Measurements from ENCODE around the gene TJP1. TPM values are rescaled to one million over a fixed set of nuclear protein-coding genes. Genes with fewer than 3 reads are reported as not detected.
"Not testable (repeated sequence)": the region's sequence is repeated elsewhere in the genome, so short reads cannot be mapped to it uniquely, and the experiment has no call there.

The TJP1 gene
- total and polyA plus RNA-seq, 7 experiments from 2014 or later: not detected

DNA sequence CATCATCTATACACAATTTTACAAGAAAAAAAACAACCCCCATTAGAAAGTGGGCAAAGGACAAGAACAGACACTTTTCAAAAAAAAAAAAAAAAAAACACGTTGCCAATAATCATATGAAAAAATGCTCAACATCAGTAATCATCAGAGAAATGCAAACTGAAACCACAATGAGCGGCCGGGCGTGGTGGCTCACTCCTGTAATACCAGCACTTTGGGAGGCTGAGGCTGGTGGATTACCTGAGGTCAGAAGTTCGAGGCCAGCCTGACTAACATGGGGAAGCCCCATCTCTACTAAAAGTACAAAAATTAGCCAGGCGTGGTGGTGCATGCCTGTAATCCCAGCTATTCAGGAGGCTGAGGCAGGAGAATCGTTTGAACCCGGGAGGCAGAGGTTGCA is 39.5 kb downstream of the TJP1 start:
- Mint-ChIP-seq H3K9me3 (peaks cover 0 to 19% (median 0%) of the 10 kb centered on the region in 11 donors), H3K27me3 (peaks cover 8 to 37% (median 33%) of the 10 kb centered on the region in 5 donors)
- H3K9me3 ChIP-seq (ENCODE audit: control insufficient read depth in 2 of 3, low read length in 3 of 3); POLR2A ChIA-PET; H3K4me3 ChIP-seq (ENCODE audit: low read length); H3K27ac Mint-ChIP-seq; H3K36me3 Mint-ChIP-seq; DNase-seq; CTCF ChIA-PET; H3K4me1 ChIP-seq (ENCODE audit: control insufficient read depth in 2 of 2, insufficient read depth in 2 of 2, low read length in 2 of 2); ATAC-seq; H3K36me3 ChIP-seq (ENCODE audit: control insufficient read depth in 2 of 3, insufficient read depth in 3 of 3, low read length in 3 of 3); H3K4me3 Mint-ChIP-seq; H3K27ac ChIP-seq (ENCODE audit: low read depth, low read length); H3K27me3 ChIP-seq (ENCODE audit: control insufficient read depth in 2 of 2, insufficient read depth in 2 of 2, low read length in 2 of 2); intact Hi-C loops (cut with micrococcal nuclease); H3K4me1 Mint-ChIP-seq: not testable (repeated sequence)

GRCh38 chr15:29778382-29778781 is 43.9 kb downstream of the TJP1 start:
- no peak for ATAC-seq
- Mint-ChIP-seq H3K9me3 (peaks cover 0 to 19% (median 0%) of the 10 kb centered on the region in 11 donors), H3K27ac (no peak overlapping the region), H3K27me3 (peaks cover 10 to 58% (median 57%) of the 10 kb centered on the region in 5 donors), H3K36me3 (no peaks in the 10 kb centered on the region), H3K4me3 (no peak overlapping the region), H3K4me1 (no peaks in the 10 kb centered on the region)
- Histone ChIP-seq H3K27me3 (ENCODE audit: control insufficient read depth in 2 of 2, insufficient read depth in 2 of 2, low read length in 2 of 2) (no peaks in the 10 kb centered on the region), H3K36me3 (ENCODE audit: control insufficient read depth in 2 of 3, insufficient read depth in 3 of 3, low read length in 3 of 3) (no peaks in the 10 kb centered on the region), H3K4me3 (ENCODE audit: low read length) (no peak overlapping the region), H3K27ac (ENCODE audit: low read depth, low read length) (no peak overlapping the region), H3K9me3 (ENCODE audit: control insufficient read depth in 2 of 3, low read length in 3 of 3) (no peaks in the 10 kb centered on the region), H3K4me1 (ENCODE audit: control insufficient read depth in 2 of 2, insufficient read depth in 2 of 2, low read length in 2 of 2) (no peaks in the 10 kb centered on the region)
- ChIA-PET POLR2A (no interaction called here), CTCF (no interaction called here)
- no peak for DNase-seq
- intact Hi-C loops (cut with micrococcal nuclease): no loop called here

GRCh38 chr15:29776859-29777258 is 45.4 kb downstream of the TJP1 start:
- Histone ChIP-seq H3K27me3 (ENCODE audit: control insufficient read depth in 2 of 2, insufficient read depth in 2 of 2, low read length in 2 of 2) (no peaks in the 10 kb centered on the region), H3K4me1 (ENCODE audit: control insufficient read depth in 2 of 2, insufficient read depth in 2 of 2, low read length in 2 of 2) (no peaks in the 10 kb centered on the region), H3K4me3 (ENCODE audit: low read length) (no peak overlapping the region), H3K36me3 (ENCODE audit: control insufficient read depth in 2 of 3, insufficient read depth in 3 of 3, low read length in 3 of 3) (no peaks in the 10 kb centered on the region), H3K27ac (ENCODE audit: low read depth, low read length) (no peak overlapping the region), H3K9me3 (ENCODE audit: control insufficient read depth in 2 of 3, low read length in 3 of 3) (no peaks in the 10 kb centered on the region)
- intact Hi-C loops (cut with micrococcal nuclease): no loop called here
- Mint-ChIP-seq H3K27ac (no peak overlapping the region), H3K4me1 (no peaks in the 10 kb centered on the region), H3K27me3 (peaks cover 5 to 67% (median 58%) of the 10 kb centered on the region in 5 donors), H3K9me3 (peaks cover 0 to 17% (median 0%) of the 10 kb centered on the region in 11 donors), H3K4me3 (no peak overlapping the region), H3K36me3 (no peaks in the 10 kb centered on the region)
- POLR2A ChIA-PET: no interaction called here
- CTCF ChIA-PET: no interaction called here
- ATAC-seq (no peak), DNase-seq (no peak)

DNA sequence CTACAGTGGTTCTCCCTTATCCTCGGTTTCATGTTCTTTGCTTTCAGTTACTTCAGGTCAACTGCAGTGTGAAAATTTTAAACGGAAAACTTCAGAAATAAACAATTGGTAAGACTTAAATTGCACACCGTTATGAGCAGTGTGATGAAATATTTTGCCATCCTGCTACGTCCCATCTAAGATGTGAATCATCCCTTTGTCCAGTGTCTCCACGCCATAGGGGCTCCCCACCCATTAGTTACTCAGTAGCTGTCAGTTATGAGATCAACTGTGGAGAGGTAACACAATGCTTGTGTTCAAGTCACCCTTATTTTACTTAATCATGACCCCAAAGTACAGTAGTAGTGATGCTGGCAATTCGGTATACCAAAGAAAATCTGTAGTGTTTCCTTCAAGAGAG is 47.4 kb downstream of the TJP1 start:
- ChIA-PET CTCF (no interaction called here), POLR2A (no interaction called here)
- Histone ChIP-seq H3K27ac (ENCODE audit: low read depth, low read length) (no peak overlapping the region), H3K4me3 (ENCODE audit: low read length) (no peak overlapping the region), H3K36me3 (ENCODE audit: control insufficient read depth in 2 of 3, insufficient read depth in 3 of 3, low read length in 3 of 3) (no peaks in the 10 kb centered on the region), H3K4me1 (ENCODE audit: control insufficient read depth in 2 of 2, insufficient read depth in 2 of 2, low read length in 2 of 2) (no peaks in the 10 kb centered on the region), H3K9me3 (ENCODE audit: control insufficient read depth in 2 of 3, low read length in 3 of 3) (no peaks in the 10 kb centered on the region), H3K27me3 (ENCODE audit: control insufficient read depth in 2 of 2, insufficient read depth in 2 of 2, low read length in 2 of 2) (no peaks in the 10 kb centered on the region)
- DNase-seq (no peak), ATAC-seq (no peak)
- peaks cover 5 to 63% (median 51%) of the 10 kb centered on the region in 5 donors for H3K27me3 Mint-ChIP-seq
- H3K9me3 Mint-ChIP-seq: peaks cover 0 to 10% (median 0%) of the 10 kb centered on the region in 11 donors
- H3K4me3 Mint-ChIP-seq: no peak overlapping the region
- no peak overlapping the region for H3K27ac Mint-ChIP-seq
- no peaks in the 10 kb centered on the region for H3K4me1 Mint-ChIP-seq
- intact Hi-C loops (cut with micrococcal nuclease): no loop called here
- no peaks in the 10 kb centered on the region for H3K36me3 Mint-ChIP-seq

DNA sequence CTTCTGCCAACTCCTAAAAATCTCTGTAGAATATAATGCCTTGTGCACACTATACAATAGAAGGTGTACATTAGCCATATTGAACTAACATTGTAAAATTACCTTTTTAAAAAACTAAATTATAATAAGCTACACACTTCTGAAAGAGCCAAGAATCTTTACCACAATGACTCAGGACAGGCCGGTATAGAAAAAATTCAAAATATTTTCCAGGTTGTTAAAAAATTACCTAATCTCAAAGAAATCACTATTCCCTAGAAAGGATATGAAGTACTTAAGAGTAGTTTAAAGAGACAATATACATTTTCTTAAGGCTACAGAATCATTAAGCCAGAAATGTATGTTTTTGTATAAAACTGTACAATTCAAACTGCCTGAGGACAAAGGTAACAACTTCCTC is 48.5 kb downstream of the TJP1 start:
- Mint-ChIP-seq H3K9me3 (peaks cover 0 to 5% (median 0%) of the 10 kb centered on the region in 11 donors), H3K36me3 (no peaks in the 10 kb centered on the region), H3K27ac (no peak overlapping the region), H3K4me1 (no peaks in the 10 kb centered on the region), H3K4me3 (no peak overlapping the region), H3K27me3 (peaks cover 5 to 59% (median 40%) of the 10 kb centered on the region in 5 donors)
- intact Hi-C loops (cut with micrococcal nuclease): no loop called here
- Histone ChIP-seq H3K4me1 (ENCODE audit: control insufficient read depth in 2 of 2, insufficient read depth in 2 of 2, low read length in 2 of 2) (no peaks in the 10 kb centered on the region), H3K9me3 (ENCODE audit: control insufficient read depth in 2 of 3, low read length in 3 of 3) (no peaks in the 10 kb centered on the region), H3K27ac (ENCODE audit: low read depth, low read length) (no peak overlapping the region), H3K36me3 (ENCODE audit: control insufficient read depth in 2 of 3, insufficient read depth in 3 of 3, low read length in 3 of 3) (no peaks in the 10 kb centered on the region), H3K4me3 (ENCODE audit: low read length) (no peak overlapping the region), H3K27me3 (ENCODE audit: control insufficient read depth in 2 of 2, insufficient read depth in 2 of 2, low read length in 2 of 2) (no peaks in the 10 kb centered on the region)
- ATAC-seq: no peak
- CTCF ChIA-PET: no interaction called here
- POLR2A ChIA-PET: no interaction called here
- no peak for DNase-seq

DNA sequence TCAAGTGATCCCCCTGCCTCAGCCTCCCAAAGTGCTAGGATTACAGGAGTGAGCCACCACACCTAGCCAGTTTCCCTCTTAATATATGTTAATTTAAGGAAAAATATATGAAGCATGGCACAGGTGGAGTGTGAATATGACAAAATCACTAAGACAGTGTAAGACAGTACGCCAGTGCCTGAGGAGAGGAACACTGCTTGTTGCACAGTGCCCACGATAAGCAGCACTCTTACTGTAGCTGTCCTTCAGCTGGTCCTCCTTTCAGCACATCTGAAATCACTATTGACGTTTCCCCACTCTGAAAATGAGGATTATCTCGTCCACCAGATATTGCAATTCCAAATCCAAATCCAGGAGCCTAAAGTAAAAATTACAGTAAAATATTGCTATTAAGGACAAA is 49.3 kb downstream of the TJP1 start:
- H3K4me3 Mint-ChIP-seq: no peak overlapping the region
- Histone ChIP-seq H3K4me1 (ENCODE audit: control insufficient read depth in 2 of 2, insufficient read depth in 2 of 2, low read length in 2 of 2) (no peaks in the 10 kb centered on the region), H3K4me3 (ENCODE audit: low read length) (no peak overlapping the region), H3K27me3 (ENCODE audit: control insufficient read depth in 2 of 2, insufficient read depth in 2 of 2, low read length in 2 of 2) (no peaks in the 10 kb centered on the region), H3K9me3 (ENCODE audit: control insufficient read depth in 2 of 3, low read length in 3 of 3) (no peaks in the 10 kb centered on the region), H3K27ac (ENCODE audit: low read depth, low read length) (no peak overlapping the region), H3K36me3 (ENCODE audit: control insufficient read depth in 2 of 3, insufficient read depth in 3 of 3, low read length in 3 of 3) (no peaks in the 10 kb centered on the region)
- H3K27me3 Mint-ChIP-seq: peaks cover 5 to 58% (median 40%) of the 10 kb centered on the region in 5 donors
- H3K4me1 Mint-ChIP-seq: no peaks in the 10 kb centered on the region
- CTCF ChIA-PET: no interaction called here
- POLR2A ChIA-PET: no interaction called here
- no peak for ATAC-seq
- H3K9me3 Mint-ChIP-seq: no peaks in the 10 kb centered on the region
- intact Hi-C loops (cut with micrococcal nuclease): no loop called here
- no peaks in the 10 kb centered on the region for H3K36me3 Mint-ChIP-seq
- no peak overlapping the region for H3K27ac Mint-ChIP-seq
- no peak for DNase-seq

- no peaks in the 10 kb centered on the region for H3K9me3 Mint-ChIP-seq
- CTCF ChIA-PET: interaction anchor here (0.7 kb wide), 1 partner anchor 9 kb away, joined by 3 read pairs; no protein-coding TSS in a partner anchor
- no peaks in the 10 kb centered on the region for H3K36me3 ChIP-seq (ENCODE audit: control insufficient read depth in 2 of 3, insufficient read depth in 3 of 3, low read length in 3 of 3)
- intact Hi-C loops (cut with micrococcal nuclease): no loop called here
- H3K27ac Mint-ChIP-seq: no peak overlapping the region
- no peaks in the 10 kb centered on the region for H3K36me3 Mint-ChIP-seq
- H3K4me1 Mint-ChIP-seq: no peaks in the 10 kb centered on the region
- H3K27me3 ChIP-seq (ENCODE audit: control insufficient read depth in 2 of 2, insufficient read depth in 2 of 2, low read length in 2 of 2): no peaks in the 10 kb centered on the region
- H3K27me3 Mint-ChIP-seq: peaks cover 5 to 70% (median 51%) of the 10 kb centered on the region in 5 donors
- no peak overlapping the region for H3K27ac ChIP-seq (ENCODE audit: low read depth, low read length)
- no peak for DNase-seq
- POLR2A ChIA-PET: no interaction called here
- H3K4me3 Mint-ChIP-seq: no peak overlapping the region
- no peaks in the 10 kb centered on the region for H3K4me1 ChIP-seq (ENCODE audit: control insufficient read depth in 2 of 2, insufficient read depth in 2 of 2, low read length in 2 of 2)
- no peaks in the 10 kb centered on the region for H3K9me3 ChIP-seq (ENCODE audit: control insufficient read depth in 2 of 3, low read length in 3 of 3)
- no peak overlapping the region for H3K4me3 ChIP-seq (ENCODE audit: low read length)
- ATAC-seq: no peak
Measured at GRCh38 chr15:29770796-29771195, 51.5 kb downstream of the TJP1 start.
